Right lobe of liver (tissue), 6 donors: Measurements from ENCODE around the gene CCNB1IP1. TPM values are rescaled to one million over a fixed set of nuclear protein-coding genes. Genes with fewer than 3 reads are reported as not detected.

Experiments
- ATAC-seq, 4 donors: fragments of 200-7000 bp; cut with Tn5 transposase; one replicate each; pipeline ENCODE4 v1.9.1; 2020; ENCODE audit warnings: mild to moderate bottlenecking in 4 of 4, moderate library complexity in 4 of 4
- DNase-seq, 3 donors: peaks; one replicate each; pipeline ENCODE4 v3.0.0-alpha.2; 2020
- H3K27ac ChIP-seq, 3 donors: fragments of 200-600 bp; one replicate each; pipeline ENCODE4 v1.8.0; 2022
- H3K27me3 ChIP-seq, 2 donors: fragments of 200-600 bp; one replicate each; pipeline ENCODE4 v1.8.0; 2022
- H3K36me3 ChIP-seq, 4 donors: fragments of 200-600 bp; sonication (generic) in 1 of 4; one replicate each; pipeline versions ENCODE4 v1.5.1 to v1.8.0; 2017 to 2022; ENCODE audit warnings: control low read depth in 1 of 4
- H3K4me1 ChIP-seq, 4 donors: fragments of 200-600 bp; sonication (generic) in 1 of 4; one replicate each; pipeline versions ENCODE4 v1.5.1 to v1.8.0; 2017 to 2022; ENCODE audit warnings: control low read depth in 1 of 4
- H3K4me3 ChIP-seq, 3 donors: fragments of 200-600 bp; one replicate each; pipeline ENCODE4 v1.8.0; 2022
- H3K9me3 ChIP-seq, 4 donors: fragments of 200-600 bp; sonication (generic) in 1 of 4; one replicate each; pipeline versions ENCODE4 v1.5.1 to v1.8.0; 2017 to 2022; ENCODE audit warnings: control low read depth in 1 of 4
- POLR2A ChIP-seq: fragments of 450-650 bp; IDR thresholded peaks from one replicate; pipeline ENCODE4 v1.6.1; 2017; ENCODE audit warnings: antibody characterized with exemption, mild to moderate bottlenecking
- WGBS: methylation state at CpG from one replicate; pipeline ENCODE4 v1.1.6; 2018; ENCODE audit warnings: low coverage, low lambda C conversion rate; ENCODE audit not compliant: insufficient coverage; ENCODE audit errors: missing lambda C conversion rate; 5-methylcytosine and 5-hydroxymethylcytosine counted together
- intact Hi-C, 2 donors: fragments of 100-400 bp; cut with DNase I; formaldehyde crosslinking; loops; one replicate each; pipeline versions ENCODE4 v1.11.2 to v1.14.1; 2022
- total RNA-seq, 6 experiments: library from RNA; depleted of rRNA in 2 of 6; stranded (reverse); fragments of >200 nt in 2 of 6; fragmentation: NEBNext Ultra II Directional in 3 of 6; extraction: Animal tissue kit (Norgen Biotek cat#: 25700) in 3 of 6; gene quantifications; one replicate each; pipeline versions ENCODE4 v1.1.0 to v1.2.4, GENCODE V29; 2016 to 2023
- TF ChIP-seq, protein P1 (sequence below), 4 donors: fragments of 200-600 bp in 3 of 4; fragments of 450-650 bp in 1 of 4; IDR thresholded peaks; one replicate each; pipeline versions ENCODE4 v1.5.1 to v1.8.0; 2016 to 2022; ENCODE audit warnings: antibody characterized with exemption in 4 of 4, mild to moderate bottlenecking in 2 of 4
- donor health status: DM: no; HTN: yes; CAD: no.
- donor health status: DM: no; HTN: no; CAD: no.
- donor health status: DM: no; HTN: no; CAD: no.
- donor health status: DM: no; HTN: yes; CAD: no.
- donor health status: DM: no; HTN: yes; CAD: no.

CCNB1IP1 gene
- total RNA-seq, 6 experiments from 2014 or later, result 15.7 to 55.5 (median 24.9) TPM

GRCh38 chr14:20332431-20332787 is 670 bp downstream of the CCNB1IP1 start:
- Histone ChIP-seq H3K9me3 (no peaks in the 10 kb centered on the region), H3K27ac (peak overlapping the region; percentile 63 to 94 (median 93)), H3K27me3 (no peaks in the 10 kb centered on the region), H3K4me3 (peak overlapping the region; percentile 49 to 75 (median 67)), H3K4me1 (peaks cover 0 to 49% (median 11%) of the 10 kb centered on the region in 4 donors), H3K36me3 (peaks cover 0 to 14% (median 0%) of the 10 kb centered on the region in 4 donors)
- 0% methylated on average over 4 of the region's 4 CpGs for WGBS
- TF ChIP-seq POLR2A, result no peak
- TF ChIP-seq, protein P1, sequence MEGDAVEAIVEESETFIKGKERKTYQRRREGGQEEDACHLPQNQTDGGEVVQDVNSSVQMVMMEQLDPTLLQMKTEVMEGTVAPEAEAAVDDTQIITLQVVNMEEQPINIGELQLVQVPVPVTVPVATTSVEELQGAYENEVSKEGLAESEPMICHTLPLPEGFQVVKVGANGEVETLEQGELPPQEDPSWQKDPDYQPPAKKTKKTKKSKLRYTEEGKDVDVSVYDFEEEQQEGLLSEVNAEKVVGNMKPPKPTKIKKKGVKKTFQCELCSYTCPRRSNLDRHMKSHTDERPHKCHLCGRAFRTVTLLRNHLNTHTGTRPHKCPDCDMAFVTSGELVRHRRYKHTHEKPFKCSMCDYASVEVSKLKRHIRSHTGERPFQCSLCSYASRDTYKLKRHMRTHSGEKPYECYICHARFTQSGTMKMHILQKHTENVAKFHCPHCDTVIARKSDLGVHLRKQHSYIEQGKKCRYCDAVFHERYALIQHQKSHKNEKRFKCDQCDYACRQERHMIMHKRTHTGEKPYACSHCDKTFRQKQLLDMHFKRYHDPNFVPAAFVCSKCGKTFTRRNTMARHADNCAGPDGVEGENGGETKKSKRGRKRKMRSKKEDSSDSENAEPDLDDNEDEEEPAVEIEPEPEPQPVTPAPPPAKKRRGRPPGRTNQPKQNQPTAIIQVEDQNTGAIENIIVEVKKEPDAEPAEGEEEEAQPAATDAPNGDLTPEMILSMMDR (IDR thresholded peaks at IDR 0.05), result no peak
- intact Hi-C loops, result no loop called here
- ATAC-seq (peak; percentile 27 to 41 (median 36)), DNase-seq (no peak)

DNA sequence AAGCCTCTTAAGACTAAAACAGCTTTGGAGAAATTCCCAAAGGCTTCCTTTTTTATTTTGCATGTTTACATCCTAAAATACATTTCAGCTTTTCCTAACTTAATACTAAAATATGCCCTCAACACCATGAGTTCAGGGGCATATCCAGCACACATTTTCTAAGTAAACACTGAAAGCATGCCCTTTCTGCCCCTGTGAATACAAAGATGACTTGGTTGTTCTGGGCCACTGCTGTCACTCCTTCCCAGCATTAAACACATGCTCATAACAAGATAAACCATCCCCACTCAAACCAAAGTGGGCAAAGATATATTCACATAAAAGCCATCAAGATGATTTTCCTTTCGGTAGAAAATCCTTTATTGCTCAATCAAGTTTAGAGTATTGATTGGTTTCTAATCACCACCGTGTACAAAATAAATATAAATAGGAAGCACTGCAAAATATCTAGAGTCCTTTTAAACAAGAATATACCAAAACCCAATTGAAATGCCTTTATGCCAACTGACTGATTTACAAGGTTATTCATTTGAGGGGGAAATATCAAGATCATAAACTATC is 1.9 kb downstream of the CCNB1IP1 start:
- 19% methylated on average over 2 of the region's 2 CpGs for WGBS
- intact Hi-C loops, result no loop called here
- TF ChIP-seq, protein P1 (IDR thresholded peaks at IDR 0.05), result no peak
- TF ChIP-seq POLR2A, result no peak

DNA sequence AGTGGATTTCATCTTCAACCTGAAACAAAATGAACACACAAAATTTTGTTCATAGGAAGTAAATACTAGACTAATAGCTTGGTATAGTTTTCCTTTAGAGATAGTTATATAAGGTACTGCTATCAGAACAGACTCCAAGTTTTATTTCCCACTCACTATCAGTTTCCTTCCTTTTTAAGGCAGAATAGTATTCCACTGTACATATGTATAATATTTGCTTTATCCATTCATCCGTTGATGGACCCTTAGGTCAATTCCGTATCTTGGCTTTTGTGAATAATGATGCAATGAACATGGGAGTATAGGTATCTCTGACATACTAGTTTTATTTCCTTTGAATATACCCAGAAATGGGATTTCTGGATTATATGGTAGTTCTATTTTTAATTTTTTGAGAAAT is 3.7 kb downstream of the CCNB1IP1 start:
- Histone ChIP-seq H3K27me3 (no peaks in the 10 kb centered on the region), H3K9me3 (no peaks in the 10 kb centered on the region), H3K36me3 (peaks cover 0 to 39% (median 11%) of the 10 kb centered on the region in 4 donors), H3K4me1 (peaks cover 0 to 52% (median 14%) of the 10 kb centered on the region in 4 donors), H3K4me3 (peak overlapping the region in 1 of 3 donors; percentile 67), H3K27ac (peak overlapping the region in 2 of 3 donors; percentile 19 to 94)
- no peak for DNase-seq
- 4% methylated on average over 2 of the region's 2 CpGs for WGBS
- TF ChIP-seq, protein P1 (IDR thresholded peaks at IDR 0.05), result no peak
- TF ChIP-seq POLR2A, result no peak
- intact Hi-C loops, result loop anchor here in 1 of 2 donors (10.0 kb wide), 2 partner anchors 275 to 355 kb away; partner anchors contain the start of genes ANG and RNASE4
- ATAC-seq, result no peak

More for the DNA sequence above, 1.9 kb downstream of the CCNB1IP1 start:
- Histone ChIP-seq H3K9me3 (no peaks in the 10 kb centered on the region), H3K4me3 (peak overlapping the region in 2 of 3 donors; percentile 67 to 75), H3K27me3 (no peaks in the 10 kb centered on the region), H3K4me1 (peaks cover 0 to 57% (median 14%) of the 10 kb centered on the region in 4 donors), H3K36me3 (peaks cover 0 to 21% (median 2%) of the 10 kb centered on the region in 4 donors), H3K27ac (peak overlapping the region in 2 of 3 donors; percentile 2 to 94)
- peak in 1 of 4 donors; percentile 14 for ATAC-seq
- no peak for DNase-seq

GRCh38 chr14:20328705-20329104 is 4.4 kb downstream of the CCNB1IP1 start:
- peak overlapping the region in 2 of 3 donors; percentile 19 to 94 for H3K27ac ChIP-seq
- no peak for DNase-seq
- peaks cover 0 to 44% (median 12%) of the 10 kb centered on the region in 4 donors for H3K36me3 ChIP-seq
- peaks cover 0 to 46% (median 14%) of the 10 kb centered on the region in 4 donors for H3K4me1 ChIP-seq
- intact Hi-C loops, result loop anchor here in 1 of 2 donors (10.0 kb wide), 2 partner anchors 276 to 356 kb away; partner anchors contain the start of genes ANG and RNASE4
- WGBS, result 14% methylated on average over 2 of the region's 2 CpGs
- H3K27me3 ChIP-seq, result no peaks in the 10 kb centered on the region
- no peaks in the 10 kb centered on the region for H3K9me3 ChIP-seq
- TF ChIP-seq, protein P1 (IDR thresholded peaks at IDR 0.05), result no peak
- TF ChIP-seq POLR2A, result no peak
- peak; percentile 3 to 29 (median 6) for ATAC-seq
- H3K4me3 ChIP-seq, result no peak overlapping the region
